HepG2 (cell line): ENCODE data around the gene TSPYL4. TPM values are rescaled to one million over a fixed set of nuclear protein-coding genes. Genes with fewer than 3 reads are reported as not detected.

Source experiments
- ARID2 ChIP-seq: sonication (generic); formaldehyde crosslinking; IDR thresholded peaks from 2 replicates; pipeline ENCODE4 v1.8.1; 2022; ENCODE audit warnings: mild to moderate bottlenecking, missing genetic modification reagents, borderline replicate concordance
- ARNT2 ChIP-seq: sonication (generic); formaldehyde crosslinking; IDR thresholded peaks from 2 replicates; pipeline ENCODE4 v1.8.0; 2022; ENCODE audit warnings: mild to moderate bottlenecking, low read depth, missing genetic modification reagents, moderate library complexity
- EP300 ChIP-seq, 3 experiments: sonication (generic) in 1 of 3; formaldehyde crosslinking in 1 of 3; IDR thresholded peaks; 2 replicates each; pipeline versions ENCODE4 v1.5.1 to v1.6.1; 2011 to 2020; ENCODE audit warnings: low read depth in 2 of 3, low read length in 2 of 3, borderline replicate concordance in 1 of 3, improper control_type of control experiment in 1 of 3, mild to moderate bottlenecking in 1 of 3, missing genetic modification reagents in 1 of 3, moderate library complexity in 1 of 3
- GFI1 ChIP-seq: sonication (generic); formaldehyde crosslinking; IDR thresholded peaks from 2 replicates; pipeline ENCODE4 v1.5.0; 2020; ENCODE audit warnings: missing genetic modification reagents, mild to moderate bottlenecking, borderline replicate concordance
- HOXD1 ChIP-seq: sonication (generic); formaldehyde crosslinking; IDR thresholded peaks from 2 replicates; pipeline ENCODE4 v1.5.0; 2020; ENCODE audit warnings: missing genetic modification reagents
- ISX ChIP-seq: sonication (generic); formaldehyde crosslinking; conservative IDR thresholded peaks from 2 replicates; pipeline ENCODE4 v1.5.0; 2020; ENCODE audit warnings: missing genetic modification reagents
- JDP2 ChIP-seq: sonication (generic); formaldehyde crosslinking; IDR thresholded peaks from 2 replicates; pipeline ENCODE4 v1.8.1; 2022; ENCODE audit warnings: missing genetic modification reagents, borderline replicate concordance
- KLF6 ChIP-seq: IDR thresholded peaks from 2 replicates; pipeline ENCODE4 v1.8.0; 2016; ENCODE audit warnings: missing biosample characterization, missing genetic modification reagents
- MXD1 ChIP-seq: sonication (generic); formaldehyde crosslinking; IDR thresholded peaks from 2 replicates; pipeline ENCODE4 v1.4.0; 2020; ENCODE audit warnings: mild to moderate bottlenecking, missing genetic modification reagents
- TAF15 ChIP-seq: fragments of 200-400 bp; formaldehyde crosslinking; IDR thresholded peaks from one replicate; pipeline ENCODE4 v1.6.1; 2018; ENCODE audit warnings: mild to moderate bottlenecking, low read depth, low read length; ENCODE audit not compliant: poor library complexity, severe bottlenecking
- TGIF2 ChIP-seq: IDR thresholded peaks from 2 replicates; pipeline ENCODE4 v1.6.1; 2016; ENCODE audit warnings: control low read depth, missing compliant biosample characterization
- THYN1 ChIP-seq: sonication (generic); formaldehyde crosslinking; IDR thresholded peaks from 2 replicates; pipeline ENCODE4 v1.8.1; 2023; ENCODE audit warnings: low read depth, mild to moderate bottlenecking, moderate library complexity, missing genetic modification reagents, borderline replicate concordance
- TIGD3 ChIP-seq: sonication (generic); formaldehyde crosslinking; IDR thresholded peaks from 2 replicates; pipeline ENCODE4 v1.5.1; 2020; ENCODE audit warnings: mild to moderate bottlenecking, missing genetic modification reagents, borderline replicate concordance
- TRIM24 ChIP-seq: sonication (generic); formaldehyde crosslinking; IDR thresholded peaks from 2 replicates; pipeline ENCODE4 v1.8.0; 2022; ENCODE audit warnings: mild to moderate bottlenecking, missing genetic modification reagents
- ZBTB26 ChIP-seq: IDR thresholded peaks from 2 replicates; pipeline ENCODE4 v1.6.1; 2016; ENCODE audit warnings: missing compliant biosample characterization, missing genetic modification reagents, borderline replicate concordance
- ZHX1 ChIP-seq: sonication (generic); formaldehyde crosslinking; IDR thresholded peaks from 2 replicates; pipeline ENCODE4 v1.8.1; 2022; ENCODE audit warnings: low read depth, mild to moderate bottlenecking, missing genetic modification reagents
- ZNF121 ChIP-seq: sonication (generic); formaldehyde crosslinking; IDR thresholded peaks from 2 replicates; pipeline ENCODE4 v1.5.0; 2020; ENCODE audit warnings: mild to moderate bottlenecking, missing genetic modification reagents
- ZNF616 ChIP-seq: sonication (generic); formaldehyde crosslinking; IDR thresholded peaks from 2 replicates; pipeline ENCODE4 v1.5.0; 2020; ENCODE audit warnings: low read depth, mild to moderate bottlenecking, missing genetic modification reagents
- ZNF772 ChIP-seq: sonication (generic); formaldehyde crosslinking; IDR thresholded peaks from 2 replicates; pipeline ENCODE4 v1.5.0; 2020; ENCODE audit warnings: mild to moderate bottlenecking, missing genetic modification reagents
- ZNF782 ChIP-seq: sonication (generic); formaldehyde crosslinking; IDR thresholded peaks from 2 replicates; pipeline ENCODE4 v1.4.0; 2020; ENCODE audit warnings: missing genetic modification reagents, mild to moderate bottlenecking, borderline replicate concordance
- ZNF839 ChIP-seq: sonication (generic); formaldehyde crosslinking; IDR thresholded peaks from 2 replicates; pipeline ENCODE4 v1.4.0; 2020; ENCODE audit warnings: missing genetic modification reagents, mild to moderate bottlenecking, borderline replicate concordance
- polyA plus RNA-seq, 8 experiments: library from polyadenylated mRNA; depleted of rRNA in 3 of 8; stranded (reverse) in 7 of 8; unstranded in 1 of 8; fragments of >200 nt; fragmentation: Illumina TruSeq in 4 of 8; extraction: Trizol in 4 of 8; gene quantifications; 2 replicates each; pipeline versions ENCODE4 v1.2.1 to v1.2.3, GENCODE V29; 2011 to 2016; ENCODE audit warnings: low read depth in 4 of 8, missing spikeins in 1 of 8, mixed read lengths in 1 of 8; ENCODE audit not compliant: insufficient read depth in 1 of 8
- total RNA-seq, 5 experiments: library from RNA; depleted of rRNA; stranded (reverse); fragments of >200 nt; fragmentation: Illumina TruSeq; extraction: Trizol; gene quantifications; 2 replicates each; pipeline ENCODE4 v1.2.3, GENCODE V29; 2016; ENCODE audit warnings: low read depth in 1 of 5

The TSPYL4 gene
- total and polyA plus RNA-seq, 2 of the 13 experiments (the other 11 are each of a cell fraction or from before 2014, with no cell fraction given): 18.0 to 19.7 TPM

- TF ChIP-seq ZNF839 (peak; percentile 93; the same call in 1 of the 2 replicates), HOXD1 (CRISPR knock-in tag) (peak; percentile 71; the same call in 1 of the 2 replicates), MXD1 (CRISPR knock-in tag) (peak; percentile 78), TIGD3 (CRISPR knock-in tag) (no peak), TGIF2 (CRISPR knock-in tag) (0 out of 2 replicates have a peak, but pooled peaks have one; percentile 55), TAF15 (peak; percentile 84), ARNT2 (CRISPR knock-in tag) (peak; percentile 84), GFI1 (CRISPR knock-in tag) (peak; percentile 78), ZNF782 (CRISPR knock-in tag) (peak; percentile 75; the same call in 1 of the 2 replicates), ISX (CRISPR knock-in tag) (no peak), KLF6 (CRISPR knock-in tag) (peak; percentile 63; the same call in 1 of the 2 replicates), JDP2 (CRISPR knock-in tag) (no peak; the same call in 1 of the 2 replicates), ZHX1 (CRISPR knock-in tag) (0 out of 2 replicates have a peak, but pooled peaks have one; percentile 69), ZNF772 (CRISPR knock-in tag) (peak; percentile 68; the same call in 1 of the 2 replicates), ARID2 (CRISPR knock-in tag) (peak; percentile 93), ZBTB26 (no peak; the same call in 1 of the 2 replicates), TRIM24 (no peak), ZNF616 (CRISPR knock-in tag) (peak; percentile 82; the same call in 1 of the 2 replicates), EP300 (IDR thresholded peaks at IDR 0.05; ENCODE audit: low read depth in 2 of 2, low read length in 2 of 2) (peak in 1 of 2 experiments; percentile 73; a peak in 2 of 4 replicates), EP300 (CRISPR knock-in tag; IDR thresholded peaks at IDR 0.05; ENCODE audit: borderline replicate concordance) (no peak), ZNF121 (peak; percentile 64; the same call in 1 of the 2 replicates), THYN1 (CRISPR knock-in tag) (0 out of 2 replicates have a peak, but pooled peaks have one; percentile 63)
These were observed 25.6 kb upstream of the TSPYL4 start, which contains the start of gene TSPYL1 (continued) for GRCh38 chr6:116279232-116280160.
